ENCODE data around the gene PLEKHA6.
"Not testable (repeated sequence)": the region's sequence is repeated elsewhere in the genome, so short reads cannot be mapped to it uniquely, and the experiment has no call there.

Gene PLEKHA6

GRCh38 chr1:204334455-204334854, 25.3 kb downstream of the PLEKHA6 start:
- DNase-seq, result no peak

- no peak for DNase-seq
Observed at GRCh38 chr1:204333427-204333826, 26.3 kb downstream of the PLEKHA6 start.

- no peak for DNase-seq
Observed at GRCh38 chr1:204331847-204332487, 27.8 kb downstream of the PLEKHA6 start.

GRCh38 chr1:204331275-204331674, 28.5 kb downstream of the PLEKHA6 start:
- DNase-seq, result no peak

GRCh38 chr1:204327870-204328269, 31.9 kb downstream of the PLEKHA6 start:
- DNase-seq, result not testable (repeated sequence)

- no peak for DNase-seq
Observed at GRCh38 chr1:204327359-204327758, 32.4 kb downstream of the PLEKHA6 start.

GRCh38 chr1:204326771-204327300, 32.9 kb downstream of the PLEKHA6 start:
- DNase-seq, result no peak

GRCh38 chr1:204325944-204326343, 33.8 kb downstream of the PLEKHA6 start:
- DNase-seq, result no peak

- DNase-seq, result peak; percentile 67
Observed at GRCh38 chr1:204323887-204324286, 35.8 kb downstream of the PLEKHA6 start.

GRCh38 chr1:204322339-204322868, 37.3 kb downstream of the PLEKHA6 start:
- no peak for DNase-seq

GRCh38 chr1:204321665-204322064, 38.1 kb downstream of the PLEKHA6 start:
- no peak for DNase-seq

- DNase-seq, result no peak
Observed at GRCh38 chr1:204321051-204321450, 38.7 kb downstream of the PLEKHA6 start.

GRCh38 chr1:204320382-204320804, 39.3 kb downstream of the PLEKHA6 start:
- DNase-seq, result peak; percentile 20

GRCh38 chr1:204319462-204319861, 40.3 kb downstream of the PLEKHA6 start:
- DNase-seq, result no peak

- DNase-seq, result no peak
Observed at GRCh38 chr1:204319027-204319426, 40.7 kb downstream of the PLEKHA6 start.

- no peak for DNase-seq
Observed at GRCh38 chr1:204318324-204318723, 41.4 kb downstream of the PLEKHA6 start.

- no peak for DNase-seq
Observed at GRCh38 chr1:204317170-204317569, 42.6 kb downstream of the PLEKHA6 start.

- no peak for DNase-seq
Observed at GRCh38 chr1:204316164-204316563, 43.6 kb downstream of the PLEKHA6 start.

GRCh38 chr1:204314893-204315658, 44.7 kb downstream of the PLEKHA6 start:
- no peak for DNase-seq

- no peak for DNase-seq
Observed at GRCh38 chr1:204314171-204314892, 45.4 kb downstream of the PLEKHA6 start.

- DNase-seq, result no peak
Observed at GRCh38 chr1:204313675-204314074, 46.1 kb downstream of the PLEKHA6 start.

- not testable (repeated sequence) for DNase-seq
Observed at GRCh38 chr1:204310970-204311369, 48.8 kb downstream of the PLEKHA6 start.

GRCh38 chr1:204308023-204308628, 51.6 kb downstream of the PLEKHA6 start:
- DNase-seq, result no peak
